H1 (cell line): ENCODE measurements around the gene C3orf20. TPM values are rescaled to one million over a fixed set of nuclear protein-coding genes. Genes with fewer than 3 reads are reported as not detected.
A peak's percentile ranks its signal among the peaks of the same experiment; 100 is the strongest.

Source experiments
- ASH2L ChIP-seq: fragments of 200-600, 300-600 bp; sonication (generic); IDR thresholded peaks from one replicate; pipeline ENCODE4 v1.7.1; 2017; ENCODE audit warnings: low read length
- BCL11A ChIP-seq, 2 experiments: IDR thresholded peaks; one replicate each; pipeline ENCODE4 v1.6.1; 2011; ENCODE audit warnings: low read depth in 2 of 2, low read length in 2 of 2, mild to moderate bottlenecking in 2 of 2
- CBX5 ChIP-seq: fragments of 300-800, 300-1000 bp; sonication (generic); IDR thresholded peaks from 2 replicates; pipeline ENCODE4 v1.7.1; 2016; ENCODE audit warnings: antibody characterized with exemption, low read length, low read depth
- CHD1 ChIP-seq: IDR thresholded peaks from 2 replicates; pipeline ENCODE4 v1.6.1; 2012; ENCODE audit warnings: low read depth, low read length, improper control_type of control experiment
- EGR1 ChIP-seq: IDR thresholded peaks from 2 replicates; pipeline ENCODE4 v1.6.1; 2011; ENCODE audit warnings: low read depth, low read length, borderline replicate concordance
- EZH2 ChIP-seq: fragments of 200-600 bp; sonication (generic); IDR thresholded peaks from 2 replicates; pipeline ENCODE4 v1.7.1; 2012; ENCODE audit warnings: low read depth, mild to moderate bottlenecking, moderate library complexity, low read length, inconsistent platforms; ENCODE audit not compliant: severe bottlenecking
- GABPA ChIP-seq: IDR thresholded peaks from 2 replicates; pipeline ENCODE4 v1.6.1; 2011; ENCODE audit warnings: mild to moderate bottlenecking, low read length, moderate library complexity, borderline replicate concordance; ENCODE audit not compliant: insufficient read depth
- GTF2F1 ChIP-seq: IDR thresholded peaks from 2 replicates; pipeline ENCODE4 v1.6.1; 2012; ENCODE audit warnings: low read depth, low read length, improper control_type of control experiment, borderline replicate concordance
- JUND ChIP-seq: IDR thresholded peaks from 2 replicates; pipeline ENCODE4 v1.6.1; 2011; ENCODE audit warnings: mild to moderate bottlenecking, improper control_type of control experiment, low read length
- PHF8 ChIP-seq: fragments of 200-600 bp; sonication (generic); conservative IDR thresholded peaks from 2 replicates; pipeline ENCODE4 v1.7.1; 2012; ENCODE audit warnings: low read depth, mild to moderate bottlenecking, inconsistent platforms, low read length, moderate library complexity
- POLR2A ChIP-seq, 2 experiments: IDR thresholded peaks; 1 replicate in 1 of 2; 2 replicates in 1 of 2; pipeline ENCODE4 v1.6.1; 2011; ENCODE audit warnings: low read depth in 2 of 2, low read length in 2 of 2, mild to moderate bottlenecking in 2 of 2; ENCODE audit errors: control extremely low read depth in 1 of 2
- POLR2AphosphoS5 ChIP-seq: IDR thresholded peaks from 2 replicates; pipeline ENCODE4 v1.6.1; 2011; ENCODE audit warnings: low read depth, low read length
- RAD21 ChIP-seq, 2 experiments: IDR thresholded peaks in 1 of 2; conservative IDR thresholded peaks in 1 of 2; 2 replicates each; pipeline ENCODE4 v1.6.1; 2011; ENCODE audit warnings: low read depth in 2 of 2, low read length in 2 of 2, improper control_type of control experiment in 1 of 2, inconsistent platforms in 1 of 2, mild to moderate bottlenecking in 1 of 2, moderate library complexity in 1 of 2
- SAP30 ChIP-seq: fragments of 300-600 bp; sonication (generic); IDR thresholded peaks from 2 replicates; pipeline ENCODE4 v1.7.1; 2012; ENCODE audit warnings: low read length, moderate library complexity, mild to moderate bottlenecking, inconsistent platforms; ENCODE audit not compliant: insufficient read depth, insufficient replicate concordance
- SIX5 ChIP-seq: IDR thresholded peaks from 2 replicates; pipeline ENCODE4 v1.6.1; 2011; ENCODE audit warnings: mild to moderate bottlenecking, low read depth, low read length
- SRF ChIP-seq: IDR thresholded peaks from 2 replicates; pipeline ENCODE4 v1.6.1; 2011; ENCODE audit warnings: mild to moderate bottlenecking, low read depth, low read length, moderate library complexity
- SUZ12 ChIP-seq: fragments of 200-600 bp; sonication (generic); IDR thresholded peaks from 2 replicates; pipeline ENCODE4 v1.6.1; 2012; ENCODE audit warnings: mild to moderate bottlenecking, inconsistent platforms, low read length, moderate library complexity, mixed read lengths
- TCF12 ChIP-seq: IDR thresholded peaks from 2 replicates; pipeline ENCODE4 v1.6.1; 2011; ENCODE audit warnings: low read depth, mild to moderate bottlenecking, low read length
- TEAD4 ChIP-seq: IDR thresholded peaks from 2 replicates; pipeline ENCODE4 v1.6.1; 2012; ENCODE audit warnings: low read depth, low read length, inconsistent platforms, mixed read lengths
- polyA plus RNA-seq, 7 experiments: library from polyadenylated mRNA; depleted of rRNA in 3 of 7; stranded (reverse) in 5 of 7; unstranded in 2 of 7; fragments of >200 nt in 5 of 7; fragments of 200-250 nt in 2 of 7; gene quantifications; 1 replicate in 5 of 7; 2 replicates in 1 of 7; 4 replicates in 1 of 7; pipeline versions ENCODE4 v1.2.1 to v1.2.3, GENCODE V29; 2011 to 2013; ENCODE audit warnings: missing spikeins in 2 of 7, mixed read lengths in 2 of 7
- total RNA-seq: library from RNA; stranded (reverse); fragmentation: NEBNext Ultra II Directional; extraction: Animal tissue kit (Norgen Biotek cat#: 25700); gene quantifications from 2 replicates; pipeline ENCODE4 v1.2.1, GENCODE V29; 2021
- TF ChIP-seq, protein P1 (sequence below): IDR thresholded peaks from 2 replicates; pipeline ENCODE4 v1.6.1; 2012; ENCODE audit warnings: inconsistent platforms
- TF ChIP-seq, protein P2 (sequence below): IDR thresholded peaks from 2 replicates; pipeline ENCODE4 v1.6.1; 2012; ENCODE audit warnings: inconsistent platforms

Gene C3orf20
- total and polyA plus RNA-seq, 2 of the 8 experiments (the other 6 are each of a cell fraction or from before 2014, with no cell fraction given) = not detected

DNA sequence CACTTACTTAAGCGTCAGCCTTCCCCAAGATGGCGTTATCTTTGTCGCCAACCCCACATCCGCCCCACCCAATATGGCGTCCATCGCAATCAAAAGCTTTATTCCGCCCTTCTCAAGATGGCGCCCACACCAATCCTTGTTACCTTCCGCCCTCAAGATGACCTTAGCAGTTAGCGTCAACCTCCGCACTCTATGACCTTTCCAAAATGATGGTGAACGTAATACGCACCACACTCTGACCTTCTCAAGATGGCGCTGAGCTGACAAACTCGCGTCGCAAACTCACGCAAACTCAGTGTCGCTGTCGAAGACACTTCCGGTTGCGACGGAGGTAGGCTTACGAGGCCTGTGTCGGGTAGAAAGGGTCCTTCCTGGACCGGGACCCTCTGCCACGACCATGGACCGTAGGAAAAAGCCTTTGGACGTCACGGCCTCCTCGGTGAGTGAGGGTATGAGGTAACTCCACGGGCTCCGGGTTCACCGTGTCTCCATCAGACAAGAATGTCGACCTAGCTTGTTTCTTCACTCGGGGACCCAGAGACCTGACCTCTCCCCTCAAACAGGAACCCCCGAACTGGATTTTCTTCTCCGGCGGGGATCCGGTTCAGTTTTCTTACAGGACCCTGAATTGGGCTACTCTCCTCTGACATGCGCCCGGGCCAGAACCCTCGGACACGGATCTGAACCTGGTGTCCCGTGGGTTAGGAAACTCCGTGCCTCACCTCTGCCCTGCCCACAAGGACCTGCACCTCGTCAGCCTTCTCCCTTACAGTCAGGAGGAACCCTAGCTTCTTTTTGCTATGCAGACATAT, 23.3 kb upstream of the C3orf20 start, which contains the start of gene CCDC174 (continued):
- 0 out of 2 replicates have a peak, but pooled peaks have one; percentile 13 for TF ChIP-seq TCF12
- no peak for TF ChIP-seq RAD21 (IDR thresholded peaks at IDR 0.05 in 1 of 2, conservative IDR thresholded peaks at IDR 0.05 in 1 of 2; ENCODE audit: low read depth in 2 of 2, low read length in 2 of 2)
- TF ChIP-seq, protein P1, sequence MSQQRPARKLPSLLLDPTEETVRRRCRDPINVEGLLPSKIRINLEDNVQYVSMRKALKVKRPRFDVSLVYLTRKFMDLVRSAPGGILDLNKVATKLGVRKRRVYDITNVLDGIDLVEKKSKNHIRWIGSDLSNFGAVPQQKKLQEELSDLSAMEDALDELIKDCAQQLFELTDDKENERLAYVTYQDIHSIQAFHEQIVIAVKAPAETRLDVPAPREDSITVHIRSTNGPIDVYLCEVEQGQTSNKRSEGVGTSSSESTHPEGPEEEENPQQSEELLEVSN = no peak
- TF ChIP-seq SIX5 = peak; percentile 91
- no peak for TF ChIP-seq SAP30
- TF ChIP-seq POLR2A (IDR thresholded peaks at IDR 0.05; ENCODE audit: control extremely low read depth in 1 of 2, low read depth in 2 of 2, low read length in 2 of 2) = peak; percentile 58 to 94
- peak; percentile 77; the same call in 1 of the 2 replicates for TF ChIP-seq GABPA
- no peak for TF ChIP-seq CHD1
- TF ChIP-seq SRF = 0 out of 2 replicates have a peak, but pooled peaks have one; percentile 58
- TF ChIP-seq BCL11A (IDR thresholded peaks at IDR 0.05; ENCODE audit: low read depth in 2 of 2, low read length in 2 of 2) = no peak
- TF ChIP-seq TEAD4 = no peak
- peak; percentile 94 for TF ChIP-seq PHF8
- peak; percentile 91 for TF ChIP-seq ASH2L
- peak; percentile 89; the same call in 1 of the 2 replicates for TF ChIP-seq POLR2AphosphoS5
- no peak for TF ChIP-seq EZH2
- TF ChIP-seq JUND = no peak
- no peak for TF ChIP-seq CBX5
- TF ChIP-seq EGR1 = no peak
- no peak for TF ChIP-seq SUZ12
- no peak for TF ChIP-seq GTF2F1
- TF ChIP-seq, protein P2, sequence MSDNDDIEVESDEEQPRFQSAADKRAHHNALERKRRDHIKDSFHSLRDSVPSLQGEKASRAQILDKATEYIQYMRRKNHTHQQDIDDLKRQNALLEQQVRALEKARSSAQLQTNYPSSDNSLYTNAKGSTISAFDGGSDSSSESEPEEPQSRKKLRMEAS = peak; percentile 30; the same call in 1 of the 2 replicates
